ENCODE measurements around the gene MAGI1. TPM values are rescaled to one million over a fixed set of nuclear protein-coding genes. Genes with fewer than 3 reads are reported as not detected.
"Not testable (repeated sequence)": the region's sequence is repeated elsewhere in the genome, so short reads cannot be mapped to it uniquely, and the experiment has no call there.

MAGI1 gene
- total RNA-seq, 2 donors from 2014 or later: 23.4 to 41.4 TPM

- Histone ChIP-seq H3K27me3 (no peaks in the 10 kb centered on the region), H3K27ac (no peak overlapping the region), H3K9me3 (no peaks in the 10 kb centered on the region), H3K9ac (ENCODE audit: low read depth in 2 of 2, low read length in 2 of 2) (no peak overlapping the region), H3K4me3 (no peak overlapping the region), H3K36me3 (no peaks in the 10 kb centered on the region), H3K4me1 (no peaks in the 10 kb centered on the region)
- intact Hi-C loops (cut with DNase I): no loop called here
- no peak for DNase-seq
- TF ChIP-seq CTCF (IDR thresholded peaks at IDR 0.05): no peak
These were observed 168.9 kb downstream of the MAGI1 start for GRCh38 chr3:65869798-65870197.

GRCh38 chr3:65867463-65868210 lies 171.1 kb downstream of the MAGI1 start:
- intact Hi-C loops (cut with DNase I): no loop called here
- Histone ChIP-seq H3K9me3 (no peaks in the 10 kb centered on the region), H3K27me3 (no peaks in the 10 kb centered on the region), H3K9ac (ENCODE audit: low read depth in 2 of 2, low read length in 2 of 2) (no peak overlapping the region), H3K4me1 (no peaks in the 10 kb centered on the region), H3K4me3 (no peak overlapping the region), H3K36me3 (no peaks in the 10 kb centered on the region), H3K27ac (no peak overlapping the region)
- TF ChIP-seq CTCF (IDR thresholded peaks at IDR 0.05): no peak
- no peak for DNase-seq

- Histone ChIP-seq H3K27me3 (no peaks in the 10 kb centered on the region), H3K4me1 (no peaks in the 10 kb centered on the region), H3K4me3 (no peak overlapping the region), H3K9ac (ENCODE audit: low read depth in 2 of 2, low read length in 2 of 2) (no peak overlapping the region), H3K9me3 (no peaks in the 10 kb centered on the region), H3K27ac (no peak overlapping the region), H3K36me3 (no peaks in the 10 kb centered on the region)
- intact Hi-C loops (cut with DNase I): no loop called here
- DNase-seq: no peak
- no peak for TF ChIP-seq CTCF (IDR thresholded peaks at IDR 0.05)
These were observed 174.3 kb downstream of the MAGI1 start for GRCh38 chr3:65864357-65864904.

- intact Hi-C loops (cut with DNase I): no loop called here
- Histone ChIP-seq H3K36me3 (no peaks in the 10 kb centered on the region), H3K9me3 (no peaks in the 10 kb centered on the region), H3K4me3 (no peak overlapping the region), H3K27me3 (no peaks in the 10 kb centered on the region), H3K9ac (ENCODE audit: low read depth in 2 of 2, low read length in 2 of 2) (no peak overlapping the region), H3K27ac (no peak overlapping the region), H3K4me1 (no peaks in the 10 kb centered on the region)
- no peak for TF ChIP-seq CTCF (IDR thresholded peaks at IDR 0.05)
- DNase-seq: no peak
These were observed 177.0 kb downstream of the MAGI1 start for GRCh38 chr3:65861718-65862117.

- DNase-seq; H3K4me1 ChIP-seq; H3K27me3 ChIP-seq; H3K4me3 ChIP-seq; H3K36me3 ChIP-seq; H3K9me3 ChIP-seq; intact Hi-C loops (cut with DNase I); H3K9ac ChIP-seq (ENCODE audit: low read depth in 2 of 2, low read length in 2 of 2); H3K27ac ChIP-seq: not testable (repeated sequence)
These were observed 179.1 kb downstream of the MAGI1 start for GRCh38 chr3:65859612-65860011.

- intact Hi-C loops (cut with DNase I): no loop called here
- H3K27ac ChIP-seq: no peak overlapping the region
- H3K36me3 ChIP-seq: no peaks in the 10 kb centered on the region
- no peak overlapping the region for H3K9ac ChIP-seq (ENCODE audit: low read depth in 2 of 2, low read length in 2 of 2)
- no peaks in the 10 kb centered on the region for H3K9me3 ChIP-seq
- DNase-seq: no peak
- no peaks in the 10 kb centered on the region for H3K4me1 ChIP-seq
- TF ChIP-seq CTCF (IDR thresholded peaks at IDR 0.05): no peak
- H3K27me3 ChIP-seq: no peaks in the 10 kb centered on the region
- no peak overlapping the region for H3K4me3 ChIP-seq
These were observed 180.0 kb downstream of the MAGI1 start for GRCh38 chr3:65858749-65859148.

All from colonic mucosa (tissue), 4 donors.